ENCODE results near the gene CYP2U1.

- TF ChIP-seq POLR2AphosphoS5 (IDR thresholded peaks at IDR 0.05; ENCODE audit: low read depth, low read length) (no peak), POLR2A (IDR thresholded peaks at IDR 0.05; ENCODE audit: low read depth, low read length) (no peak), TAF1 (IDR thresholded peaks at IDR 0.05; ENCODE audit: borderline replicate concordance, low read depth, low read length) (no peak)
Measured at GRCh38 chr4:107977482-107977881, 46.1 kb downstream of the CYP2U1 start.
